Common myeloid progenitor, CD34-positive (primary cell): Measurements from ENCODE around the gene RAB19.
"Not testable (repeated sequence)": the region's sequence is repeated elsewhere in the genome, so short reads cannot be mapped to it uniquely, and the experiment has no call there.

Experiments used
- CTCF ChIA-PET: fragments of 350-600 bp; sonication (Branson Sonifier 250); formaldehyde crosslinking; loops from one replicate; lab custom pipeline; 2021; ENCODE audit warnings: antibody characterized with exemption; lab: Charles Lee
- POLR2A ChIA-PET: fragments of 350-600 bp; sonication (Branson Sonifier 250); formaldehyde crosslinking; loops from one replicate; lab custom pipeline; 2021; ENCODE audit warnings: antibody characterized with exemption; lab: Charles Lee
- DNase-seq, 3 donors: peaks; one replicate each; pipeline versions ENCODE4 v3.0.0 to v3.0.0-alpha.2; 2013
- H3K27ac ChIP-seq, 2 experiments: 1 replicate in 1 of 2; 2 replicates in 1 of 2; pipeline ENCODE4 v1.7.0; 2013; ENCODE audit warnings: inconsistent platforms in 2 of 2, low read length in 2 of 2, mild to moderate bottlenecking in 2 of 2, low read depth in 1 of 2, moderate library complexity in 1 of 2; ENCODE audit not compliant: severe bottlenecking in 2 of 2, insufficient read depth in 1 of 2, poor library complexity in 1 of 2
- H3K27me3 ChIP-seq, 5 experiments: replicated peaks in 2 of 5; 1 replicate in 3 of 5; 2 replicates in 2 of 5; pipeline versions ENCODE4 v1.6.1 to v1.7.0; 2013; ENCODE audit warnings: low read length in 4 of 5, mild to moderate bottlenecking in 2 of 5, moderate library complexity in 2 of 5, inconsistent platforms in 1 of 5; ENCODE audit not compliant: insufficient read depth in 5 of 5, control insufficient read depth in 4 of 5
- H3K36me3 ChIP-seq, 4 experiments: 1 replicate in 2 of 4; 2 replicates in 2 of 4; pipeline versions ENCODE4 v1.6.1 to v1.7.0; 2013; ENCODE audit warnings: low read length in 3 of 4, control low read depth in 1 of 4, mild to moderate bottlenecking in 1 of 4; ENCODE audit not compliant: control insufficient read depth in 4 of 4, insufficient read depth in 4 of 4
- H3K4me1 ChIP-seq, 4 experiments: 1 replicate in 3 of 4; 2 replicates in 1 of 4; pipeline versions ENCODE4 v1.6.1 to v1.7.1; 2013; ENCODE audit warnings: low read length in 3 of 4, mild to moderate bottlenecking in 3 of 4, control low read depth in 1 of 4, inconsistent platforms in 1 of 4, moderate library complexity in 1 of 4; ENCODE audit not compliant: control insufficient read depth in 4 of 4, insufficient read depth in 4 of 4; ENCODE audit errors: control extremely low read depth in 1 of 4
- H3K4me3 ChIP-seq, 7 experiments: 1 replicate in 4 of 7; 2 replicates in 3 of 7; pipeline versions ENCODE4 v1.5.1 to v1.7.0; 2013; ENCODE audit warnings: mild to moderate bottlenecking in 7 of 7, low read length in 6 of 7, moderate library complexity in 6 of 7, inconsistent platforms in 2 of 7, low read depth in 2 of 7, control low read depth in 1 of 7; ENCODE audit not compliant: insufficient read depth in 4 of 7, control insufficient read depth in 1 of 7; ENCODE audit errors: extremely low read depth in 1 of 7
- H3K9me3 ChIP-seq, 5 experiments: 1 replicate in 4 of 5; 2 replicates in 1 of 5; pipeline versions ENCODE4 v1.6.1 to v1.7.1; 2013; ENCODE audit warnings: low read length in 4 of 5, mild to moderate bottlenecking in 2 of 5, inconsistent platforms in 1 of 5, low read depth in 1 of 5, moderate library complexity in 1 of 5; ENCODE audit not compliant: control insufficient read depth in 4 of 5, insufficient read depth in 2 of 5; ENCODE audit errors: control extremely low read depth in 1 of 5
- WGBS: methylation state at CpG from one replicate; pipeline ENCODE4 v1.1.5; 2013; ENCODE audit not compliant: insufficient coverage; 5-methylcytosine and 5-hydroxymethylcytosine counted together

The RAB19 gene

GRCh38 chr7:140418156-140418472 is 14.3 kb downstream of the RAB19 start:
- DNase-seq, H3K27ac ChIP-seq, H3K9me3 ChIP-seq, H3K4me3 ChIP-seq, H3K36me3 ChIP-seq, CTCF ChIA-PET, H3K27me3 ChIP-seq, H3K4me1 ChIP-seq: not testable (repeated sequence)
- WGBS, result 86% methylated on average over 1 of the region's 5 CpGs
- POLR2A ChIA-PET, result interaction anchor here (0.7 kb wide), 1 partner anchor 238 kb away, joined by 3 read pairs; no protein-coding TSS in a partner anchor

GRCh38 chr7:140418653-140419052 is 14.8 kb downstream of the RAB19 start:
- Histone ChIP-seq H3K4me3 (no peak overlapping the region), H3K9me3 (no peaks in the 10 kb centered on the region), H3K27me3 (no peaks in the 10 kb centered on the region), H3K36me3 (no peaks in the 10 kb centered on the region), H3K27ac (no peak overlapping the region), H3K4me1 (peaks cover 0 to 9% (median 4%) of the 10 kb centered on the region in 4 experiments)
- CTCF ChIA-PET, result no interaction called here
- POLR2A ChIA-PET, result interaction anchor here (0.7 kb wide), 1 partner anchor 238 kb away, joined by 3 read pairs; no protein-coding TSS in a partner anchor
- no peak for DNase-seq
- WGBS, result 97% methylated on average over 4 of the region's 4 CpGs

GRCh38 chr7:140421521-140421920 is 17.7 kb downstream of the RAB19 start:
- POLR2A ChIA-PET, result no interaction called here
- CTCF ChIA-PET, result no interaction called here
- no peaks in the 10 kb centered on the region for H3K27me3 ChIP-seq

GRCh38 chr7:140423501-140423900 is 19.6 kb downstream of the RAB19 start:
- no peaks in the 10 kb centered on the region for H3K36me3 ChIP-seq
- H3K27me3 ChIP-seq, result no peaks in the 10 kb centered on the region
- no peak for DNase-seq
- H3K4me3 ChIP-seq, result no peak overlapping the region
- CTCF ChIA-PET, result interaction anchor here (1.6 kb wide), 1 partner anchor 10 kb away, joined by 3 read pairs; no protein-coding TSS in a partner anchor
- WGBS, result no CpG with 5 or more reads among the region's 3 CpGs
- no peak overlapping the region for H3K27ac ChIP-seq
- POLR2A ChIA-PET, result interaction anchor here (0.6 kb wide), 1 partner anchor 258 kb away, joined by 3 read pairs; no protein-coding TSS in a partner anchor
- H3K9me3 ChIP-seq, result no peaks in the 10 kb centered on the region
- H3K4me1 ChIP-seq, result no peaks in the 10 kb centered on the region

More at GRCh38 chr7:140421521-140421920, 17.7 kb downstream of the RAB19 start:
- no peak for DNase-seq
- Histone ChIP-seq H3K27ac (no peak overlapping the region), H3K36me3 (no peaks in the 10 kb centered on the region), H3K4me1 (peaks cover 0 to 9% (median 4%) of the 10 kb centered on the region in 4 experiments), H3K4me3 (no peak overlapping the region), H3K9me3 (no peaks in the 10 kb centered on the region)
- no CpG with 5 or more reads among the region's 2 CpGs for WGBS

GRCh38 chr7:140425718-140426117 is 21.9 kb downstream of the RAB19 start:
- ChIA-PET CTCF (interaction anchor here (1.2 to 1.6 kb wide), 2 partner anchors 10 to 12 kb away, joined by 3 to 4 read pairs; no protein-coding TSS in a partner anchor), POLR2A (no interaction called here)

GRCh38 chr7:140426130-140426529 is 22.3 kb downstream of the RAB19 start:
- Histone ChIP-seq H3K36me3 (no peaks in the 10 kb centered on the region), H3K27ac (no peak overlapping the region), H3K27me3 (no peaks in the 10 kb centered on the region), H3K4me1 (no peaks in the 10 kb centered on the region), H3K4me3 (no peak overlapping the region), H3K9me3 (no peaks in the 10 kb centered on the region)
- POLR2A ChIA-PET, result no interaction called here
- 100% methylated on average over 5 of the region's 6 CpGs for WGBS
- no peak for DNase-seq
- CTCF ChIA-PET, result interaction anchor here (1.6 kb wide), 1 partner anchor 12 kb away, joined by 3 read pairs; no protein-coding TSS in a partner anchor

More at GRCh38 chr7:140425718-140426117, 21.9 kb downstream of the RAB19 start:
- no peak for DNase-seq
- Histone ChIP-seq H3K4me3 (no peak overlapping the region), H3K9me3 (no peaks in the 10 kb centered on the region), H3K27ac (no peak overlapping the region), H3K36me3 (no peaks in the 10 kb centered on the region), H3K4me1 (no peaks in the 10 kb centered on the region), H3K27me3 (no peaks in the 10 kb centered on the region)
- WGBS, result over 99% methylated on average over 12 of the region's 12 CpGs

- ChIA-PET POLR2A (no interaction called here), CTCF (interaction anchor here (1.9 kb wide), 1 partner anchor 10 kb away, joined by 3 read pairs; no protein-coding TSS in a partner anchor)
- WGBS, result 100% methylated on average over 1 of the region's 3 CpGs
- Histone ChIP-seq H3K36me3 (no peaks in the 10 kb centered on the region), H3K4me1 (peaks cover 0 to 3% (median under 1%) of the 10 kb centered on the region in 4 experiments), H3K27me3 (peaks cover 0 to 13% (median 0%) of the 10 kb centered on the region in 5 experiments), H3K4me3 (no peak overlapping the region), H3K27ac (no peak overlapping the region), H3K9me3 (peaks cover 0 to 3% (median 0%) of the 10 kb centered on the region in 5 experiments)
- no peak for DNase-seq
Observed at GRCh38 chr7:140433396-140433795, 29.5 kb downstream of the RAB19 start.
